Fibroblast of mammary gland (primary cell): ENCODE data around the gene GPALPP1.
A peak's percentile ranks its signal among the peaks of the same experiment; 100 is the strongest.
"Not testable (repeated sequence)": the region's sequence is repeated elsewhere in the genome, so short reads cannot be mapped to it uniquely, and the experiment has no call there.

Experiments used
- DNase-seq: peaks from one replicate; pipeline ENCODE4 v3.0.0-alpha.2; 2010; ENCODE audit warnings: low read depth
- H3K4me3 ChIP-seq: 2 replicates; pipeline ENCODE4 v1.5.1; 2011; ENCODE audit warnings: low read depth, mild to moderate bottlenecking, low read length, moderate library complexity; ENCODE audit not compliant: control insufficient read depth
- TF ChIP-seq, protein P1 (sequence below): conservative IDR thresholded peaks from 2 replicates; pipeline ENCODE4 v1.5.1; 2011; ENCODE audit warnings: low read depth, low read length, inconsistent platforms; ENCODE audit not compliant: control insufficient read depth, insufficient read depth

Gene GPALPP1

DNA sequence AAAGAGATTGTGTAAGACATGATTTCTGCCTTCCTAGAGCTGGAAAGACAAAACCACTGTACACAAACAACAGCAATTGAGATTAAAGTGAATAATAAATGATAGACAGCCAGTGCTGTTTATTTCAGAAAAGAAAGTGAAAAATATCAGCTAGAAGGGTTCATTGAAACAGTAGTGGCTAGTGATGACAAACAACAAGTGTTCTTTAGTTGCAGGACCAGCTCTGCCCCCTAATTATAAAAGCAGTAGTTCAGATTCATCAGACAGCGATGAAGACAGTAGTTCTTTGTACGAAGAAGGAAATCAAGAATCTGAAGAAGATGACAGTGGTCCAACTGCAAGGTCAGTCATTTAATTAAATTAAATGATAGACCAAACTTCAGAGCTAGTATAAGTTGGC, 14.8 kb downstream of the GPALPP1 start:
- no peak overlapping the region for H3K4me3 ChIP-seq
- TF ChIP-seq, protein P1, sequence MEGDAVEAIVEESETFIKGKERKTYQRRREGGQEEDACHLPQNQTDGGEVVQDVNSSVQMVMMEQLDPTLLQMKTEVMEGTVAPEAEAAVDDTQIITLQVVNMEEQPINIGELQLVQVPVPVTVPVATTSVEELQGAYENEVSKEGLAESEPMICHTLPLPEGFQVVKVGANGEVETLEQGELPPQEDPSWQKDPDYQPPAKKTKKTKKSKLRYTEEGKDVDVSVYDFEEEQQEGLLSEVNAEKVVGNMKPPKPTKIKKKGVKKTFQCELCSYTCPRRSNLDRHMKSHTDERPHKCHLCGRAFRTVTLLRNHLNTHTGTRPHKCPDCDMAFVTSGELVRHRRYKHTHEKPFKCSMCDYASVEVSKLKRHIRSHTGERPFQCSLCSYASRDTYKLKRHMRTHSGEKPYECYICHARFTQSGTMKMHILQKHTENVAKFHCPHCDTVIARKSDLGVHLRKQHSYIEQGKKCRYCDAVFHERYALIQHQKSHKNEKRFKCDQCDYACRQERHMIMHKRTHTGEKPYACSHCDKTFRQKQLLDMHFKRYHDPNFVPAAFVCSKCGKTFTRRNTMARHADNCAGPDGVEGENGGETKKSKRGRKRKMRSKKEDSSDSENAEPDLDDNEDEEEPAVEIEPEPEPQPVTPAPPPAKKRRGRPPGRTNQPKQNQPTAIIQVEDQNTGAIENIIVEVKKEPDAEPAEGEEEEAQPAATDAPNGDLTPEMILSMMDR = no peak
- no peak for DNase-seq

DNA sequence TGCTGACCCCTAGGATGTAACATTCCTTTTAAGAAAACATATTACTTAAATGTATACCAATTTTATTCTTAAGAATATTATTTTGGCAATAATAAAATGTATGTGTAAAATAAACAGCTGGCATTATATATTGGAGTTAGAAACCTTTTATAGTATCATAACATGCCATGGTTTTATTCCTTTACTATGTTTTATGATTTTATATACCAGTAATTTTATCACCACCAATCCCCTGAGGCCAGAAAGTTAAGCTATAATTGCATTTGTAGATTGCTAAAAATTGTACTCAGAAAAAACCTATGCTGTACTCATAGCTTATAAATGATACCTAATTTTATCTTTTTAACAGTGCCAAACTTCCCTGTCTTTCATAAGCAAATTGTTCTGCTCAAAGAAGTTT, 17.9 kb downstream of the GPALPP1 start:
- TF ChIP-seq, protein P1 = no peak
- H3K4me3 ChIP-seq = no peak overlapping the region
- no peak for DNase-seq

DNA sequence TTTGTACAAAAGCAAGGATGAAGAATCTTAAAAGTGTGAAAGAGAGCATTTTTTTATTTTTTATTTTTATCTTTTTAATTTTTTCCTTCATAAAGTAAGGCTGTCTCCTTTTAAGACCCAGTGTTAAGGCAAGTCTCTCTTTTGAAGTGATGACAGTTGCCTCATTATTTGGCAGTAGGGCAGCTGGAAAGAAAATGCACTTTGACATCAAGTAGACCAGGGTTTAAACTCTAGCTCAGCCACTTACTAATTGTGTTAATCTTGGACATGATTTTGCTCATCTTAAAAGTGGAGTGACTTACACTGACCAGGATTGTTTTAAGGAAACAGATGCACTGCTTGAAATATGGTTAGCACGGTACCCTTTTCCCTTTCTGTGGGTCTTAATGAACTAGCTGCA, 18.5 kb downstream of the GPALPP1 start:
- no peak overlapping the region for H3K4me3 ChIP-seq
- DNase-seq = no peak
- TF ChIP-seq, protein P1 = no peak

DNA sequence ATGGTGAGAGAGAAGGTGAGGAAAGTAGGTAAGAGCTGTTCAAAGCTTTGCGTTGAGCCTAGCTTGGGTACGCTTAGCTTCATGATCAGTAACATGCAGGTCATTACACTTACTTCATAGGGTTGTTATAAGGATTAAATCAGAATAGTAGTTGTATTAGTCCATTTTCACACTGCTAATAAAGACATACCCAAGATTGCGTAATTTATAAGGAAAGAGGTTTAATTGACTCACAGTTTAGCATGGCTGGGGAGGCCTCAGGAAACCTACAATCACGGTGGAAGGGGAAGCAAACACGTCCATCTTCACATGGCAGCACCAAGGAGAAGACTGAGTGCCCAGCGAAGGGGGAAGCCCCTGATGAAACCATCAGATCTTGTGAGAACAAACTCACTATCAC, 21.9 kb downstream of the GPALPP1 start:
- no peak for DNase-seq
- TF ChIP-seq, protein P1 = no peak
- no peak overlapping the region for H3K4me3 ChIP-seq

DNA sequence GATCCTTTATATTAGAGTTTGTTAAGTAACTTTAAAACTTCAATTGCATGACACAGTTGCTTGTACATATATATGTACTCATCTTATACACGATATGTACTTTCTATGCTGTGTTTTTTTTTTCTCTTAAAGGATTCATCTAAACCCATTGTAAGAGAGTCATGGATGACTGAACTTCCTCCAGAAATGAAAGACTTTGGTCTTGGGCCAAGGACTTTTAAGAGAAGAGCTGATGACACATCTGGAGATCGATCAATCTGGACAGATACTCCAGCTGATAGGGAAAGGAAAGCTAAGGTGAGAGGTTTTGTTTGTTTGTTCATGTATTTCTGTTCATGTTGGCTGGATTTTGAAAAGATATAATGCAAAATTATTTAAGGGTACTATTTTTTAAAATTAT, 26.0 kb downstream of the GPALPP1 start:
- DNase-seq = peak; percentile 64
- H3K4me3 ChIP-seq = no peak overlapping the region
- TF ChIP-seq, protein P1 = no peak

DNA sequence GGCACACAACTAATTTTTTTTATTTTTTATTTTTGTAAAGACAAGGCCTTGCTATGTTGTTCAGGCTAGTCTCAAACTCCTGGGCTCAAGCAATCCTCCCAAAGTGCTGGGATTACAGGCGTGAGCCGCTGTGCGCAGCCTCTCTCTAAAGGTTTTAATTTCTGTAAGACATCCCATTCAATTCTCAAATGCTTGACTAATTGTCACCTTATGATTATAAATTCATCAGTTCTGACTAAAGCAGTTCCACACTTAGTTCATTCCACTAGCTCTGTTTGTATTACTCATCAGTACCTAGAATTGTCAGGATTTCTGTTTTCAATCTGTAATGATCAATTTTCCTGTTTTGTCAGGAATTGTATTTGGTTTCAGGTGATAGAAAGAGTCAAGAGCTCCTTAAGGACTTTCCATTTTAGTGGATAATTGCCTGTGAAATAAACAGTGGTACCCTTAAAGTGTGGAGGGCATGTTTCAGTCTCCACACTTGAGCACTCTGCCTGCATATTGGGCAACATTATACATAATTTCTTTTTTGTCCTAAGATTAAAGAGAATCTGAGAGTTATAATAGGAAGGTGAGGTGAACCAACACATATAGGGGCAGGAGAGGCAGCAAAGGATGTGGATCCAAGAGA, 27.6 kb downstream of the GPALPP1 start:
- H3K4me3 ChIP-seq = no peak overlapping the region
- no peak for DNase-seq
- TF ChIP-seq, protein P1 = no peak

DNA sequence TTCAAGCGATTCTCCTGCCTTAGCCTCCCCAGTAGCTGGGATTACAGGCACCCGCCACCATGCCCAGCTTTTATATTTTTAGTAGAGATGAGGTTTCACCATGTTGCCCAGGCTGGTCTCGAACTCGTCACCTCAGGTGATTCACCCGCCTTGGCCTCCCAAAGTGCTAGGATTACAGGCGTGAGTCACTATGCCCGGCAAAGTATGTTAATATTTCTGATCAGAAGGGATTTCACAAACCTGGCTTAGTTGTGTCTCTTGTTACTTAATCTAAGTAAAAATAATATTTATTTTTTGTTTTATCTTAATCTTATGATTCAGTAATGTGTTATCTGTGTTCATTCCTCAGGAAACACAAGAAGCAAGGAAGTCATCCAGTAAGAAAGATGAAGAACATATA, 30.6 kb downstream of the GPALPP1 start:
- peak; percentile 14 for DNase-seq
- not testable (repeated sequence) for H3K4me3 ChIP-seq
